Fibroblast of villous mesenchyme (primary cell): ENCODE measurements around the gene MEMO1. TPM values are rescaled to one million over a fixed set of nuclear protein-coding genes. Genes with fewer than 3 reads are reported as not detected.
"Not testable (repeated sequence)": the region's sequence is repeated elsewhere in the genome, so short reads cannot be mapped to it uniquely, and the experiment has no call there.

Source experiments
- DNase-seq: peaks from one replicate; pipeline ENCODE4 v3.0.0-alpha.2; 2010; ENCODE audit warnings: low read depth
- H3K4me3 ChIP-seq: 2 replicates; pipeline ENCODE4 v1.5.1; 2011; ENCODE audit warnings: low read depth, mild to moderate bottlenecking, low read length
- CTCF ChIP-seq: IDR thresholded peaks from 2 replicates; pipeline ENCODE4 v1.5.1; 2012; ENCODE audit warnings: low read depth, mild to moderate bottlenecking, low read length; ENCODE audit not compliant: insufficient read depth
- total RNA-seq: library from RNA; depleted of rRNA; stranded (reverse); fragments of >200 nt; gene quantifications from 2 replicates; pipeline ENCODE4 v1.2.3, GENCODE V29; 2012

Gene MEMO1
- total RNA-seq, 1 donor, result 47.1 TPM

- DNase-seq, result no peak
- peak; percentile 49 for TF ChIP-seq CTCF
- no peak overlapping the region for H3K4me3 ChIP-seq
Measured at GRCh38 chr2:31886700-31887099, 124.1 kb downstream of the MEMO1 start.

DNA sequence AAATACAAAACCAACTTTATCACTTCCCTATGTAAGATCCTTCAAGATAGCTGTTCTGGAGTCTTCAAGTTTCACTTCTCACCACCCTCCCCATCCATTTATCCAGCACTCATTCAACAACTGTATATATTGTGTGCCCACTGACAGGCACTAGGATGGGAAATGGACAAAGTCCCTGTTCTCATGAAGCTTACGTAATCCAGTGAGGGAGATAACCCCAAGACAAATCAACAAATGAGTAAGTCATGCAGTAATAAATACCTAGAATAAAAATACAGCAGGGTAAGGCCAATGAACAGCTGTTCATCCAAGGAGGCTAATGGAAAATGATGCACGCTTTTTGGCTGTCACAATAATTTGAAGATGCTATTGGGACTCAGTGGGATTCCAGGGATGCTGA, 133.8 kb downstream of the MEMO1 start:
- DNase-seq, result peak; percentile 86
- H3K4me3 ChIP-seq, result no peak overlapping the region
- TF ChIP-seq CTCF, result no peak

DNA sequence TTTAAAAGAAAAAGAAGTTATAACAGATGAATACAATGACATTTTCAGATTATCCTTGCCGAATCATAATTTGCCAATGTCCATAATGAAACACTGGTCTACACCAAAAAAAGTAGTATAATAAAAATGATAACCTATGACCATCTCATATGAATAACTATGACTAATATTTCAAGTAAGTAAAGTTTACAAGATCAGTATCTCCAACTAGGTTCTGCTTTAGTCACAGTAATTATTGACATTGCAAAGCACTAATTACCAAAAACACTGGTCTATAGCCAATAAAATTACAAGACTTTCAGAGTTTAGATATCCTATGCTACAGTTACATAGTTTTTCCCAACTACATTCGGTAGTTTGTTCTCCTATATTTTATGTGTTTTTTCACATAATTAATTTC, 136.7 kb downstream of the MEMO1 start:
- no peak for TF ChIP-seq CTCF
- no peak overlapping the region for H3K4me3 ChIP-seq
- peak; percentile 42 for DNase-seq

GRCh38 chr2:31865215-31865614, 145.6 kb downstream of the MEMO1 start:
- H3K4me3 ChIP-seq, result no peak overlapping the region
- TF ChIP-seq CTCF, result no peak
- no peak for DNase-seq

GRCh38 chr2:31863867-31864266, 146.9 kb downstream of the MEMO1 start:
- TF ChIP-seq CTCF, result no peak
- H3K4me3 ChIP-seq, result no peak overlapping the region
- no peak for DNase-seq

DNA sequence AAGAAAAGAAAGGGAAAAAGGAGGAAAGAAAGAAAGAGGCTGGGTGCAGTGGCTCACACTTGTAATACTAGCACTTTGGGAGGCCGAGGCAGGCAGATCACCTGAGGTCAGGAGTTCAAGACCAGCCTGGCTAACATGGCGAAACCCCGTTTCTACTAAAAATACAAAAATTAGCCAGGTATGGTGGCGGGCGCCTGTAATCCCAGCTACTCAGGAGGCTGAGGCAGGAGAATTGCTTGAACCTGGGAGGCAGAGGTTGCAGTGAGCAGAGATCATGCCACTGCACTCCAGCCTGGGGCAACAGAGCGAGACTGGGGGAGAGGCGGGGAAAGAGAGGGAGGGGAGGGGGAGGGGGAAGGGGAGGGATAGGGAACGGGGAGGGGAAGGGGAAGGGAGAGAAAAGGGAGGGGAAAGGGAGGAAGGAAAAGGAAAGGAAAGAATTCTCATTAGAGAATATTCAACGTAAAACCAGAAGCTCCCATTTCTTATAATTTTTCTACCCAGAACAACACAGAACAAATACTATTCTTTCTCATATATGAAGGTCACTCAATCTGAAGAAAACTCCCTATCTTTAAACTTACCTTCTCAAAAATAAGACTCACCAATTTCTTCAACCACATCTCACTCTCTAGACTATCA, 147.7 kb downstream of the MEMO1 start:
- DNase-seq, H3K4me3 ChIP-seq: not testable (repeated sequence)

GRCh38 chr2:31859959-31860358, 150.8 kb downstream of the MEMO1 start:
- no peak overlapping the region for H3K4me3 ChIP-seq
- TF ChIP-seq CTCF, result no peak
- peak; percentile 62 for DNase-seq

DNA sequence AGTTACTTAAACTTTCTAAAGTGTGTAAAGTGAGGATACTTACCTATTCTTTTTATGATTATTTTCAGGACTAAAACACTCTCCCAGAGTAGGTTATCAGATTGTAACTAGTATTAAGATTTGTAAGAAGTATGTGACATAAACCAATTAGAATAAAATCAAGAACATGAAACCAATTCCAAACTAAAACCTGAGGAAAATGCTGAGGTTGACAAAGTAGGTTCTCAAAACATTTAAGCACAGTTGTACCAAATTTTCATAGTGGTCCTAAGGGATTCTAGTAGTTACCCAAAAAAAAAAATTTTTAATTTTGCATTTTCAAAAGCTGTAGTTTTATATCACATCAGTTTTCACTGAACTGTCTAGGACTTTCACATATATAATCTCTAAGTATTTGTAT, 157.3 kb downstream of the MEMO1 start:
- no peak for TF ChIP-seq CTCF
- DNase-seq, result no peak

GRCh38 chr2:31842150-31842549, 168.7 kb downstream of the MEMO1 start:
- not testable (repeated sequence) for DNase-seq, H3K4me3 ChIP-seq

More for the DNA sequence above, 157.3 kb downstream of the MEMO1 start:
- H3K4me3 ChIP-seq, result no peak overlapping the region
